Measurements from ENCODE around the gene UBXN4.

UBXN4 gene

DNA sequence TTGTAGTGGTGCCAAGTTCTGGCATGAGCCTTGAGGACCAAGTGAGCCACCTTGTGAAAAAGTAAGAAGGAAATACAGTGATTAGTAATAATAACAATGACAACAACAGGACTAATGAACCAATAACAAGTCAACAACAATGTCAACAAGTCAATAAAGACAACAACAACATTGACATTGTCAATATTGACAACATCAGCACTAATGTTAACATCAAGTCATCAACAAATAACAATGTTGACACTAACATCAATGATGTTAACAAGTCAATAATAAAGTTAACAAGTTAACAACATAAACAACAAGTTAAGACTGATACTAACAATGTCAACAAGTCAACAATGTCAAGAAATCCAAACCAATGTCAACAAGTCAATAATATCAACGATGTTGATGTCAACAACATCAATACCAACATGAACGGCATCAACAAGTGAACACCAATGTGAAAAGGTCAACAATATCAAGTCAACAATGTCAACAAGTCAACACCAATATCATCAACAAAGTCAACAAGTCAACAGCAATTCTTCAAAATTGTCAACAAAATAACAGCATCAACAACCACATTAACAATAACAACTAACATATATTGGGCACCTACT is 71.4 kb downstream of the UBXN4 start:
- no peak for DNase-seq (ENCODE audit: low read depth)

DNA sequence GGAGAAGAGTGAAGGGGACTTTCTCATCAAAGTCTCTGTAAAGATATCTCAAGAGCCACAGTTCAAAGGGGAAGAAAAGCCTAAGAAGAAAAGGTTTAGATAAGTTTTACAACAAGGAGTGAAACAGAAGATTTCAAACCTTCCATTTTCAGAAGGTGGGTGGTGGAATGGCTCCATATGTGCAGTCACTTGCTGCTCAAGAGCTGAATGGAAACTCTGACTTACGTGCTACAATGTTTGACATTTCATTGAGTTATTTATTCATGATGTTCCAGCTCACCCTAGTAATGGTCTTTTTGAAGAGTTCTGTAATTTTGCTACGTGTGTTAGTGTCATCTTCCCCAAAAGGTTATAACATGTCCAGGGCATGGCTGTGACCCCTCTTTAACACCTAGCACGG is 73.6 kb downstream of the UBXN4 start:
- no peak for DNase-seq (ENCODE audit: low read depth)

DNA sequence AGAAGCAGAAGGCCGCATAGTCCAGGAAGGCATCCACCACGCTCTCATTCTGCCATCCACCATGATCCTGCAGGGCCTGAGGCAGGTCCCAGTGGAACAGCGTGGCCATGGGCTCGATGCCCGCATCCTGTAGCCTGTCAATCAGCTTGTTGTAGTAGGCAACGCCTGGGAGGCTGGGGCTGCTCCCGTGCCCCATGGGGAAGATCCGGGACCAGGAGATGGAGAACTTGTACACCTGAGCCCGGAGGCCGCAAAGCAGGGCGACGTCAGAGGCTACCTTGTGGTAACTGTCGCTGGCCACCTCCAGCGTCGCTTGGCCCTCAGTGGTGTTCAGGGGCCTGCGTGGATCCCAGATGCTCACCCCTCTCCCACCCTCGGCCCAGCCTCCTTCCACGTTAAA is 75.8 kb downstream of the UBXN4 start:
- no peak for DNase-seq (ENCODE audit: low read depth)

DNA sequence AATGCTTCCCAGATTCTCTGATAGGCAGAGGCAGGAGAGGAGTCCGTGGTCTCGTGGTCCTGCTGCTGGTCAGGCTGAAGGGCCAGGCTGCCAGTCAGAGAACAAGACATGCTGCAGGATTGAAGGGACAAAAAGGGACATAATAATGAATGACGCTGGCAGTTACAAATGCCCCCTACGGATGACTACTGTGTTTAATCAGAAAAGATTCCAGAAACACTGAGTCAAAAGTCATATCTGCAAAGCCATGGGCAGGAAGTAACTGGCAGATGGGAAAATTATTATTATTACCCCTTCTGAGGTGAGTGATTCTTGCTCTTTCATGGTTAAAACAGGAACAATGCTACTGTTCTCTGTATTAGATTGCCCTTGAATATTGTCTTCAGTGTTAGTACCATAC is 76.3 kb downstream of the UBXN4 start:
- no peak for DNase-seq (ENCODE audit: low read depth)

DNA sequence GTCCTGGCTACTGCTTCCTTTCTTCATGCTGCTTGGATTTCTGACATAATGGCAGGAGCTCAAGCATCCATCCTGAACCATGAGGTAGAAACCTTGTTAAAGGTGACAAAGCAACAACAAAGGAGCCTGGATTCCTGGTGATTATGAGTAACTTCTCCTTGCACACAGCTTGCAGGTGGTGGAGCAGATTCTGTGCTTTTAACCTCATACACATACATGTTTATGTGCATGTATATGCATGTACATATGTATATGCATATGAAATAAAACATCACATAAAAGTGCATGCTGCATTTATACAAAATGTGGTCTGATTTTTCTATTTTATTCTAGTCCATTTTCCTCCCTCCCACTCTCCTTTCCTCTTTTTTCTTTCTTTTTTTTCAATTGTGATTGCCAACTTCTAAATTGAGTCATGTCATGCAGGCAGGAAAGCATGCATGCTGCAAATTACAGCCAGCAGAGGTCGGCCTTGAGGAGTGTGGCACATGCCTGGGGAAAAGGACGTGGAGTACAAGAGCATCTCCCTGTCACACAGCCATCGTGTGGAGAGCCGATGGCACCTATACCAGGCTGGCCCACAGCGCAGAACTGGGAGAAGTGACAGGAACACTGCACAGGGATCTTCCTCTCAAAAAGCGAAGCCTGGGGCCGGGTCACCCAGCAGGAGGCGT is 77.4 kb downstream of the UBXN4 start:
- no peak for DNase-seq (ENCODE audit: low read depth)

DNA sequence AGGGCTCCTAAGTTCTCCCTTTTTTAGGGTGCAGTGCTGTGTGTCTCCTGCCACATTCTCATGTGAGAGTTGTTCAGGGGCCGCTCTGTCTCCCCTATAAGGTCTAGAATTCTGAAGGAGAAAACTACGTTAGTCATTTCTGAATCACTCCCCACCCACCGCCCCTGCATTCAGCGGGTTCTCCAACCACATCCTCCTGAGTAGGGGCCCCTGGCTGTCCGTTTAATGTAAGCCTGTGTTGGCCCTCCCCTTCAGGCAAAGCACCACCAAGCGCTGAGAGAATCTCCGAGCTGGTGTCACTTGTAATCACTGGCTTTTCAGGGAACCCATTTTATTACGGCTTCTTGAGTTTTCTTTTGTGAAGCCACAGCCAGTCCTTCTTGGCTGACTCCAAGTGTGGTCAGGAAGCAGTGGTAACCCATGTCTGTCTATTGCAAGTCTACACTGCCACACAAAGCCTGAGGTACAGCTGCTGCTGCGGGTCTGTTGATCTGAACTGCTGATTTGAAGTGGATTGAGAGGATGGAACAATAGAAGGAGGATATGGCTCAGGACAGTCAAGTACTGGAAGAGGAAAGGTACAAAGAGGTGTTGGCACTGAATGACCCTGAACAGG is 78.5 kb downstream of the UBXN4 start:
- no peak for DNase-seq (ENCODE audit: low read depth)

DNA sequence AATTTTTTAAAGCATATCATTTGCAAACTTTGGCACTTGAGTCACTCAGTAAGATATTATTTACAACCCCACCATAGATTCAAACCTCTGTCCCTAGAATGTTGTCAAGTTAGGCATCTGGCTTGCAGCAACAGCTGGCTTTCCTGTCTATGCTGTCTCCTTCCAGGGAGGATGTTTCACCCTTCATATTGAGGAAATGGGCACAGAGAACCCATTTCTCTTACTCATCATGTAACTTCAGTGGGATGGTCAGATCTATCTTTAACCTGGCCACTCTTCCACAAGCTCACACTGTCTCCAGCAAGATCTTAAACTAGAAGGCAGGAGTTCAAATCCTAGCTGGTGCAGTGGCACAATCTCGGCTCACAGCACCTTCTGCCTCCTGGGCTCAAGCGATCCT is 79.5 kb downstream of the UBXN4 start:
- DNase-seq (ENCODE audit: low read depth) = no peak

DNA sequence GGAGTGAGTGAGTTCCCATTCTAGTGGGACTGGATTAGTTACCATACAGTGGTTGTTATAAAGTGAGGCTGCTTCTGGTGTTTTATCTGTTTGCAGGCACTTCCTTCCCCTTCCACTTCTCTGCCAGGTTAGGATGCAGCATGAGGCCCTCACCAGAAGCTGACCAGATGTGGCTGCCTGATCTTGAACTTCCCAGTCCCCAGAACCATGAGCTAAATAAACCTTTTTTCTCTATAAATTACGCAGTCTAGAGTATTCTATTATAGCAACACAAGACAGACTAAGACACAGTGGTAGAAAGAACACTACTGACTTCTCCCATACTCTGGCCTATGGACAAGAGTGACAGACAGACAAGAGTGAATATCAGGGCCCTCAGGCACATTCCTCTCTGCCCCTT is 81.2 kb downstream of the UBXN4 start:
- DNase-seq (ENCODE audit: low read depth) = no peak

DNA sequence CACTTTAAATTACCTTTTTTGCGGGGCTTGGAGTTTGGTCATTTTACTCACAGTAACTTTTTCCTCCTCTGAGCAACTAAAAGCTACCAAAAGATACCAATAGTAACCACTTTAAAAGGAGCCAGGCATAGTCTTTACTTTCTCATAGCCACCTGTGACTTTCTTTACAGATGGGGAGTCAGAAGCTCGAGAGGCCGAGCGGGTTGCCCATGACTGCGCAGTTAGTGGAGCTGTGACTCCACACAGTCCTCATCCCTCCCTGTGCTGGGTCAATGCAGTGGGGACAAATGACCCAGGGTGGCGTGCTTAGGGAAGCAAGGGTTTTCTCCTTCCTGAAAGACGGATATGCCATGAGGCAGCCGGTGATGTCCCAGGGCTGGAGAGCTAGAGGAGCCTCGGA is 83.5 kb downstream of the UBXN4 start:
- no peak for DNase-seq (ENCODE audit: low read depth)

DNA sequence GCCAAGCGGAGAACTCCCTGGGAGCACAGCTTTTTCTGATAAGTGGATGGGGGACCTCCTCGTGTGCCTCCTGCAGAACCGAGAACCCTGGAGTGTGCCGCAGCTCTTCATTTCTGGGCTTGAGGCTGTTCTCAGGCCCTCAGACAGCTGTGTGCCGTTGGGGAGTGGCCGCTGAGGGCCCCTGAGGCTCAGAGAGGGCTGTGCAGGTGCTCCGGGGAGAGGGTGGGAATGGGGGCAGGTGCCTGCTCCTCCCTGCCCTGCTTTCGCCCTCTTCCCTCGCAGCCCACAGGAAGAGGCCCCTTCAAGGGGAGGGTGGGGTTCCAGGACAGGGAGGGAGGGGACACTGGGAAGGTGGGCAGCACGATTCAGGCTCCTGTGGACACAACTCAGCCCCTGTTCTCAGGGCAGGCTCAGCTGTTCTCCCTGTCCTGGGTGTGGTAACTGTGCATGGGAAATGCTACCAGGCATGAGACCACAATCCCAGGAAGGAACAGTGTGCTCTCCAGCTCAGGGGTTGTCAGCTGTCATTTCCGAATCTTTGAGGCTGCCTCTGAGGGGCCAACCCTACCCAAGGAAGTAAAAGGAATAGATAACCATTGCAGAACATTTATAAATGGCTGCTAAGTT is 84.0 kb downstream of the UBXN4 start:
- DNase-seq (ENCODE audit: low read depth) = no peak

DNA sequence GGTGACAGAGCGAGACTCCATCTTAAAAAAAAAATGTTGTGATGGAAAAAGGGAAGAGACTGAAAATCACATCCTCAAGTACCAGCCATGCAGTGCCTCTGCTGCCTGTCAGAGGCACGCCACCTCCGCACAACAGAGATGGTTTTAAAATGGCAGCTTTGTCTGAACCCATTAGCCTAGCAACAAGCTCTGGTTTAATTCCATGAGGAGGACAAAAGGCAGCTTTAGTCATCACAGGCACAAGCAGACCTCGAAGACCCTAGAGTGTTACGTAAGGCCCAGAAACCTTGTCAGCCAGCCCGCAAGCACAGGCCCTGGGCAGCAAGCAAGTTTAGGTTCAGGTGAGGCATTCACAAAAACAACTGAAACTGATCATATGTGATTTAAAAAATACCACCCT is 84.9 kb downstream of the UBXN4 start:
- DNase-seq (ENCODE audit: low read depth) = no peak

DNA sequence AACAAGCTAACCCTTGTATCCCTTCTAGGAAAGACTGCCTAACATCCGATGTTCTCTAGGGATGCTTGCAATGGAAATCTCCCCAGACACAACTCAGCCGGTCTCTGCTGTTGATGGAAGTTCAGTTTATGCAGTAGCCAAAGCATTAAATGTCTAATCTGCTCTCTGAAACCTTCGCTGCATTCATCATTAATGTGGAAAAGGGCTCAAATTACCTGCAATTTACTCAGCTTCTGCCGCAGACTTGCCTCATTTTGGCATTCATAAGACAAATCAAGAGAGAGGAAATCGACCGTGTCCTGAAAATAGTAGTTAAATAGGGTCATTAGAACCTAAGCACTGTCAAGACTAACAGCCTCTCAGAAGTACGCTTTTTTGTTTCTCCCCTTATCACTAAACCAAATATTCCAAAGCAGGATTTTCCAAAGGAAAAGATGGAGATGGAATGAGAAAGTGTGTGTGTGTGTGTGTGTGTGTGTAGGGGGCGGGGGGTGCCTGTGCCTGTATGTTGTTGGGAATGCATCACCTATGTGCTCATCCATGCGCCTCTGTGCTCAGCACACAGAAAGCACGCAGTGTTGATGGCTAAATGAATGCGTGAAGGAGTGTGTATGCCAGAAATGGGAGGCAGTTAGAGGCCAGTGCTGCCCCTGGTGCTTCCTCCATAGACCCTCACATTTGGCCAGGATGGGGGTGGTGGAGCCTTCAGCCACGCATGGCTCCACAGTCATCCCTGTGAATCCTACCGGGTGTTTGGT is 87.9 kb downstream of the UBXN4 start:
- DNase-seq (ENCODE audit: low read depth) = no peak

DNA sequence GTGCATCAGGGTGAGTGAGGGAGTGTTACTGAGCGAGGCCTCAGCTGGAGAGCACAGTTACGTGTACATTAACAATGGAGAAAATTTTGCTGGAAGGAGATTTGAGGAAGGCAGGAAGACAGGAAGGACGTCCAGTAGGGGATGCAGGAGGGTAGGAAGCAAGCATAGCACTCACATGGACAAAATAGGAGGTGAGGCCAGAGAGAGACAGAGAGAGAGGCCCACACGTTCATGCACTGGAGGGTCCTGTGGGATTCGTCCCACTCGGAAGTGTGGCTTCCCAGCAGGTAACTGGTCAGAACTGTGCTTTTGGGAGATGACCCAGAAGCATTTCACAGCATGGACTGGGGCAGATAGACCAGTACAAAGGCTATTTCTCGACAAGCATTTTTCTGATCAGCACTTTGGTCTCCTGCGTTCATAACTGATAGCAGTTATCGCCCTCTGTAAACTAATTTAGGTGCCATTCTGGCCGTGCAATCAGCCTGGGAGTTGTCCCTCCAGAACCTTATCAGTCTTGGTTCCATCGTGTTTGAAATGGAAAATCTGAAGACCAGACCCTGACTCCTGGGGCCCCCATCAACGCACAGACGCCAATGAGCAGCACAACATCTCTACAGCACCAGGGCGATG is 89.6 kb downstream of the UBXN4 start:
- DNase-seq (ENCODE audit: low read depth) = no peak

DNA sequence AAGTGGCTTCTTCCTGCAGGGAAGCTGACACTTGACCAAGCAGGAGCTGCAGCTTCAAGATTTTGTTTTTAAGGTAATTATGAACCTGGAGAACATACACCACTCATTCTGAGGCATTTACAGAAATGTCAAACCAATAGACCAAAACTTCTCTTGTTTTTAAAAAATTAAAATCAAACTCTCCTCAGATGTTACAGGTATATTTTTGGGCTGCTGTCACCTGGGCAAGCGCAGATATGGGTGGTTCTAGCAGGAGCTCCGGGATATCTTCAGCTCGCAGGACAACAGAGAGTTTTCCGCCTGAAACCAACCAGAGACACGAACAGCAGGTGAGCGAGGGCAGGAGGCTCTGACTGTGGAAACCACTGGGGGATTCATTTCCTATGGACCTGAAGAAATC is 91.2 kb downstream of the UBXN4 start:
- no peak for DNase-seq (ENCODE audit: low read depth)
